GM18870 (cell line): ENCODE measurements around the gene C17orf75.
"Not testable (repeated sequence)": the region's sequence is repeated elsewhere in the genome, so short reads cannot be mapped to it uniquely, and the experiment has no call there.

ENCODE experiments used
- ATAC-seq: cut with Tn5 transposase; IDR thresholded peaks from one replicate; pipeline ENCODE4 v1.9.1; 2021; ENCODE audit warnings: moderate library complexity; ENCODE audit not compliant: unreplicated experiment

The C17orf75 gene, protein sequence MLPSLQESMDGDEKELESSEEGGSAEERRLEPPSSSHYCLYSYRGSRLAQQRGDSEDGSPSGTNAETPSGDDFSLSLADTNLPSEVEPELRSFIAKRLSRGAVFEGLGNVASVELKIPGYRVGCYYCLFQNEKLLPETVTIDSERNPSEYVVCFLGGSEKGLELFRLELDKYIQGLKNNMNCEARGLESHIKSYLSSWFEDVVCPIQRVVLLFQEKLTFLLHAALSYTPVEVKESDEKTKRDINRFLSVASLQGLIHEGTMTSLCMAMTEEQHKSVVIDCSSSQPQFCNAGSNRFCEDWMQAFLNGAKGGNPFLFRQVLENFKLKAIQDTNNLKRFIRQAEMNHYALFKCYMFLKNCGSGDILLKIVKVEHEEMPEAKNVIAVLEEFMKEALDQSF

DNA sequence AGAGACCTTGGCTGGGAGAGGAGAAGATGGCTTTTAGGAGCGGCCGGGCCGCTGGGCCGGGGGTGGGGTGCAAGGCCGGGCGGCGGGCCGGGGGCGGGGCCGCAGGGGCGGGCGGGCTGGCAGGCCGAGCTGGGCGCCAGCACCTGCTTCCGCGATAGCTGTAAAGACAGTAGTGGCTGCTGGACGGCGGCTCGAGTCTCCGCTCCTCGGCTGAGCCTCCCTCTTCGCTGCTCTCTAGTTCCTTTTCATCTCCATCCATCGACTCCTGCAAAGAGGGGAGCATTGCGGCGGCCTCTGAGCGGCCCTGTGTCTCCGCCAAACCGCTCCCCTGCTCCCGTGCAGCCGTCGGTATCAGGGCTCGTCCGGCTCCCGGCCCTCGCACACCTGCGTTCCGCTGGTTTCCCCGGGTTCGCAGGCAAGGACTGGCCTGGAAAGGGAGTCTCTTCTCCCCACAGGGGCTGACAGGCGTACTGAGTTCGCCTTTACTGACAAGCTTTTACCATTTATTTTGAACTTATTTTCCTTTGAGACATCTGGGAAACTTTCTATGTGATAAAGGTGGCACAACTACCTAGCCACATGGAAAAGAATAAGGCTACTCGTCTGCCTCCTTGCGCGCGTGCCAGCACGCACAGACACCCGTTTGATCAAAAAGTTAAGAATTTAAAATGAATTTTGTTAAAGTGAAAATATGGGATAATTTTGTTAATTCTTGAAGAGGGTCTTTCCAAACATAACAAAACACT, at the start of gene C17orf75:
Gene C17orf75, minus strand, starts transcription at position 317 of the 746 bp plus-strand sequence. Its CDS starts 34 bp downstream, at position 283.
- peak; percentile 78 for ATAC-seq

DNA sequence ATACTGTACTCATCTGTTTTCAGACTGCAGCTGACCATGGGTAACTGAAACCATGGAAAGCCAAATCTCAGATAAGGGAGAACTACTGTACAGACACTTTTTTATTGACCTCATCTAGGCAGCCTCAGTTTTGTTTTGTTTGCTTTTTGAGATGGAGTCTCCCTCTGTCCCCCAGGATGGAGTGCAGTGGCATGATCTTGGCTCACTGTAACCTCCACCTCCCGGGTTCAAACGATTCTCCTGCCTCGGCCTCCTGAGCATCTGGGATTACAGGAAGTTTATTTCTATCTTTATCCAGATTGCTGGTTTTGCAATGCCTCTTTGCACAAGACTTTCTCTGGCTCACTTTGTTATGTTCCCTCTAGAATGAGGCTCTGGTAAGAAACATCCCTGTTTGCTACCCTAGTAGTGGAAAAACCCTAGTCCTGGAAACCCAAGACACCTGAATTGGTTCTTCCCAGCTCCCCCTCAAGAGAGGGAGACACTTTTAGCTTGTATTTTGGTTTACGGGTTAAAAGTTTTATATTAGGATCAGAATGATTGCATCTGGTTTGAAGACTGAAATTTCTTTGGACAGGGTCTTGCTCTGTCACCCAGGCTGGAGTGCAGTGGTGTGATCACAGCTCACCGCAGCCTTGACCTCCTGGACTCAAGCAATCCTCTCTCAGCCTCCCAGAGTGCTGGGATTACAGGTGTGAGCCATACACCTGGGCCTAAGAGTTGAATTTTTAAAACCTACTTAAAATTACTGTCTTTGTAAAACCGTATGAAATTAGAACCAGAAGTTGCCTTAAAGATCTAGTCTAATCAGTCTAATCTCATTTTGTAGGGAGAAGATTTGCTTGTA, 46.9 kb upstream of the C17orf75 start:
- ATAC-seq: no peak

DNA sequence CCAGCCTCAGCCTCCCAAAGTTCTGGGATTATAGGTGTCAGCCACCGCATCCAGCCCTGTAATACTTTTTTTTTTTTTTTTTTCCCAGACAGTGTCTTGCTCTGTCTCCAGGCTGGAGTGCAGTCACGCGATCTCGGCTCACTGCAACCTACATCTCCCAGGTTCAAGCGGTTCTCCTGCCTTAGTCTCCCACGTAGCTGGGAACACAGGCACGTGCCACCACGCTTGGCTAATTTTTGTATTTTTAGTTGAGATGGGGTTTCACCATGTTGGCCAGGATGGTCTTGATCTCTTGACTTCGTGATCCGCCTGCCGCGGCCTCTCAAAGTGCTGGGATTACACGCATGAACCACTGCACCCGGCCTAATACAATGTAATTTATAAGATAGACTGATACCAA, 46.2 kb upstream of the C17orf75 start:
- ATAC-seq: not testable (repeated sequence)

DNA sequence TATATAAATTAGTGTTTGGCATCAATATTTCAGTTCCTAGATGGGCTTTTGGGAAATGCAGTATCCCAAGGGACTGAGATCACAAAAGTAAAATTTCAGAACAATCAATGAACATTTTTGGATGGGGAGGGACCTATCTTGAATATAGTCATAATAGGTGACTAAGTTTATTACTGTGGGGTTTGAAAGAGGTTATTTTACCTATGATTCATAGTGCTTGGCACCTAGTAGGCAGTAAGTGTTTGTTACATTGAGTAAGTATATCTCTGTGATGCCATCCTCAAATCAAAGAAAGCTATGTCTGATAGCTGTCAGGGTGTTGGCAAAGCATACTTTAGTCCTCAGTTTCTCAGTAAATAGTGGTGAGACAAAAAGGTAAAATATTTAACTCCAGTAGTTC, 44.9 kb upstream of the C17orf75 start:
- ATAC-seq: no peak

DNA sequence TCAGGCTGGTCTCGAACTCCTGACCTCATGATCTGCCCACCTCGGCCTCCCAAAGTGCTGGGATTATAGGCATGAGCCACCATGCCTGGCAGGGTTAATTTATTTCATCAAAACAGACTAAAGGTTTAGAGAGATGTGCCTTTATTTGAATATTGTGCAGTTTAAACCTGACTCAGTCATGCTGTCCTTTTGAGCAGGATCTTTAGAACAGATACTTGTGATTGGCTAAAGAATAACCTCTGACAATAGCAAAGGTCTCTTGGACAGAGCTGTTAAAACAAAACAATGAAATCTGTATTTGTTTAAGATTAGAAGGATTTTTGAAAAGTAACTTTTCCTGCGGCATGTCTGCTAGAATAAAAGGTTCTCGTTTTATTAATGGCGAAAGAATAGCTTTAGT, 44.0 kb upstream of the C17orf75 start:
- ATAC-seq: no peak

DNA sequence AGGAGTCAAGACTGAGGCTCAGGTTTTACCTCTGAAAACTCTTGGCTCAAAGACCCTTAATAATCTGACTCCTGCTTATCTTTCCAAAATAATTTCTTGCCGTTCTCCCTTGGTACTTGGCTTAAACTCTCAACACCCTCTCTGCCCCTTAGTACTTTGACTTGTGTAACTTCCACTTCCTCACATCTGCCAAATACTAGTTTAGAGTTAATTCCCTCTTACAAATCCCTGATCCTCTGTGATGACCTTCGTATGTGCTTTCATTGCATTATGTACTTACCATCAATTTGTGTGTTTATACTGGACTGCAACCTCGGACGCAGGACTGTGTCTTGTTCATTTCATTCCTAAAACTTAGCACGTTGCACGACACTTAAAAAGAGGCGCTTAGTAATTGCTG, 43.1 kb upstream of the C17orf75 start:
- ATAC-seq: no peak

DNA sequence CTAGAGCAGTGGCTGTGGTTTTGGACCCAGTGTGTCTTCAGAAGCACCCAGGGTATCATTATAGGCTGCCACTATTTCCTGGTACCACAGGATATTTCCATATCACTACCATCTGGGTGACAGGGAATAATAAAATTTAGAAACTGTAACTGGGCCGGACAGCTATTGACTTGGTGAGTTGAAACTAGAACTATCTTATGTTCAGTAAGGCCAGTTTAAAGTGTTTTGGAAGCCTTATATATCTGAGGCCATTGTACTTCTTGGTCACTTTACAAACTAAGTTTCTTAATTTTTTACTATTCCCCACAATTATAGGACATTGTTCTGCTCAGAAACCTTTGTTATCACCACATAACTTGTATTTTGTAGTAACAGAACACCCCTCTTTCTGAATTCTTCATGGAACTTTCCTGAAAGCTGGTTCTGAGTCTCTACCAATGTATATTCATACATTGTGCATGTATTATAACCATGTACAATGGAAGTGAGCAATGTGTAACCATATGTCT, 42.0 kb upstream of the C17orf75 start:
- ATAC-seq: no peak

DNA sequence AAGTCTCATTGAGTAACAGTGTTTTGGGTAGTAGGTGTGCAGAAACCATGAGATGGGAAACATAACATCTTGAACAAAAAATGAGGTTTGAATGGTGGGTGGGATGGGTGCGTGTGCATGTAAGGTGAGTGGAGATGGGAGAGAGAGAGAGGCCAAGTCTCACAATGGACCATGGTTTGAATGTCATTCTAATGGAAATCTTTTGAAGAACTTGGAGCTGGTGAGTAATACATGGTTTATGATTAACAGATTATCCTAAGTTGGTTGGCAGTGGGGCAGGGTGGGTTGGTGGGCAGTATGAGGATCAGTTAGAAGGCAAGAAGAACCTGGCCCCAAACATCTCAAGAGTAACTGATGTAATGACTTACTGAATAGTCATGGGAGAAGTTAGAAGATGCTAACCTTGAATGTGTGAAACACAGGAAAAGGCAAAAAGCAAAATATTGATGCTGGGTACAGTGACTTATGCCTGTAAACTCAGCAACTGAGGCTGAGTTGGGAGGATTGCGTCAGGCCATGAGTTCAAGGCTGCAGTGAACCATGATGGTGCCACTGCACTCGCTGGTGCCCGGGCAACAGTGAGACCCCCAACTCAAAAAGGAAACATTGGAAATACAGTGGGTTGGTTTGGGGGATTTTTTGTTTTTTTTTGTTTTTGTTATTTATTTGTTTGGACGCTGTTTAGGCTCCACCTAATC, 40.7 kb upstream of the C17orf75 start:
- ATAC-seq: no peak

DNA sequence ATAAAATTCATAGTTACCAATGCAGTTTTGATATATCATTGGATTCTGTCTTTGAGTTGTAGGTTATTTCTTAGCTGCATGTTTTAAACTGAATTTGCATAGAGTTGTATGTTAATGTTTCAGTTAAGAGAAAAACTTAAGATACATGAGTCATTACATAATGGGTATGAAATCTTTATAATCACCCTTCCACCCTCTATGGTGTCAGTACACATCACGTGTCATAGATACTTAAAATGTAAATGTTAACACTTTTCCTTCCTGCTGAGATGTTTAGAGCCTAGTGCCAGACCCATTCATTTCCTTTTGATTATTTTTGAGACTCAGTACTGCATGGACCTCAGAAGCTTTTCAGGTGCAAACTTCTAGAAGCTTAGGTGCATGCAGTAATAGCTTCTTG, 28.5 kb upstream of the C17orf75 start:
- ATAC-seq: no peak

DNA sequence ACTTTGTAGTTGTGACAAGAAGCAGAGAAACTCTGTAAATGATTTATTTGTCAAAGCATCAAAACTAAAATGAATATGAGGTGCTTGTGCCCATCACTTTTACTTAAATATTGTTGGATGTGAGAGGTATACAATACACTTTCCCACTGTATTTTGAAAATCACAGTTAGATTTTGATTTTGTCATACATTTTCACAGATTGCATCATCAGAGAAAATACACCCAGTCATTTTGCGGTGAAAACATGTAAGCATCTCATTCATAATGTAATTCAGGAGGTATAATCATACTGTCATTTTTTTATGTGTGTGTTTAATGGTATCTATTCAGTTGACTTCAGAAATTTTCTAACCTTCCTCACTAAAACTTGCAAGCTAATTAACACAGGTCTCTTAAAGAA, 19.3 kb upstream of the C17orf75 start:
- ATAC-seq: no peak

DNA sequence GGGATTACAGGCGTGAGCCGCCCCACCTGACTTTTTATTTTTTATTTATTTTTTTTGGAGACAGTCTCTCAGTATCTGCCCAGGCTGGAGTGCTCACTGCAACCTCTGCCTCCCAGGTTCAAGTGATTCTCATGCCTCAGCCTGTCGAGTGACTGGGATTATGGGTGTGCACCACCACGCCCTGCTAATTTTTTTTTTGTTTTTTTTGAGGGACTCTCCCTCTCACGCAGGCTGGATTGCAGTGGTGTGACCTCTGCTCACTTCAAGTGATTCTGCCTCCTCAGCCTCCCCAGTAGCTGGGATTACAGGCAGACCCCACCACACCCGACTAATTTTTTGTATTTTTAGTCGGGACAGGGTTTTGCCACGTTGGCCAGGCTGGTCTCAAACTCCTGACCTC, 15.6 kb upstream of the C17orf75 start:
- no peak for ATAC-seq

DNA sequence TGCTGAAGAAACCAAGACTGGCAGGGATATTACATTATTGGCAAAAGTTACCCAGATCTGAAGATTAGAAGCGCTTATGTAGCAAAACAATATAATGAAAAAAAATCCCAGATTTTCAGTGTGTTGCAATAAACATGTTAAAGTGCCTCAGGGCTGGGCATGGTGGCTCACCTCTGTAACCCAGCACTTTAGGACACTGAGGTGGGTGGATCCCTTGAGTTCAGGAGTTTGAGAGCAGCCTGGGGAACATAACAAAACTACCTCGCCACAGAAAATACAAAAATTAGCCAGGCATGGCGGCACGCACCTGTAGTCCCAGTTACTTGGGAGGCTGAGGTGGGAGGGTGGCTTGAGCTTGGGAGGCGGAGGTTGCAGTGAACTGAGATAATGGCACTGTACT, 14.8 kb upstream of the C17orf75 start:
- ATAC-seq: no peak

DNA sequence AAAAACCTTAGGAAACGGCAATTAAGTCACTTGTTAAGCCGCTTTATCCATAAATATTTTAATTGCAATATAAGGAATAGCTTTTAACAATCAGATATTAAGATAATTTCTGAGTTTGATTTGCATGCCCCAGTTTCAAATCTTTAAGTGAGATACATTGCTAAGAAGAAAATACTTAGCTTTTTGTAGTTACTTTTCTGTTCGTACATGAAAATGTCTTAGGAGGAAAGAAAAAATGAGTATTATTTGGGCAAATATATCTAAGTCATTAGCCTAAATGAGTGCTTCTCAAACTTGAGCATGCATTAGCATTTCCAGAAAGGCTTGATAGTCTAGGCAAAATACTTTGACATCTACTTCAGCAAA, 14.4 kb upstream of the C17orf75 start:
- ATAC-seq: no peak

DNA sequence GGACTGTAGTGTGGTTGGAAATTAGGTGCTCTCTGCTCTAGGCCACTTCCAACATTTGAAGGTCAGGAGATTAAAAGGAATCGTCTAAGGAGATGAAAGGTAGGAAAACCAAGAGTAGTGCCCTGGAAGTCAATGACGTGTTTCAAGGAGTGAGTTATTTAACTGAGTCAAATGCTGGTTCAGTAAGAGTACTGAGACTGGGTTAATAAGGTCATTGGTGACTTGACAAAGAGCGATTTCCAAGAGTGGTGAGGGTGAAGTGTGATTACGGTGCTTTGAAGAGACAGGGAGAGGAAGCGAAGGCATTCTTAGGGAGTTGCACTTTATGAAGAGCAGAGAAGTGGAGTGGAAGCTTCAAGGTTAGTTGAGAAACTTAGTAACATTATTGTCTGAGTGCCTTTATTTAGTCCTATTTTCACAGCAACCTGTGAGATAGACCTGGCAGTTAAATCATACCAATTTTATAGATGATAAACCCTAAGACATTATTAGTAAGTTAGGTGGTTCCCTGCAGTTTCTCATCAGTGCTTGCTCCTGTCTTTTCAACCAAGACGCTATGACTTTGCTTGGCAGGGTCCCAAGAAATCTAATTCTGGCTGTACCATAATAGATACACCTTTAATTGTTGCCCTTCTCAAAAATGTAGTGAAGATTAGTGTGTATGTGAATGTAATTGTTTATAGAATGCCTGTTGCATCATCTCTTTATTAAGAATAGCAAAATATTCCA, 13.8 kb upstream of the C17orf75 start:
- ATAC-seq: no peak

DNA sequence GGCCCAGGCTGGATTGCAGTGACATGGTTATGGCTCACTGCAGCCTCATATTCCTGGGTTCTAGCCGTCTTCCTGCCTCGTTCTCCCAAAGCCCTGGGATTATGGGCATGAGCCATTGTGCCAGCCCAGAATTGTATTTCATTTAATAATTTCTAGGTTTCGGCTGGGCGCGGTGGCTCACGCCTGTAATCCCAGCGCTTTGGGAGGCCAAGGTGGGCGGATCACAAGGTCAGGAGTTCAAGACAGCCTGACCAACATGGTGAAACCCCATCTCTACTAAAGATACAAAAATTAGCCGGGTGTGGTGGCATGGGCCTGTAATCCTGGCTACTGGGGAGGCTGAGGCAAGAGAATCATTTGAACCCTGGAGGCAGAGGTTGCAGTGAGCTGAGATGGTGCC, 10.8 kb upstream of the C17orf75 start:
- not testable (repeated sequence) for ATAC-seq

DNA sequence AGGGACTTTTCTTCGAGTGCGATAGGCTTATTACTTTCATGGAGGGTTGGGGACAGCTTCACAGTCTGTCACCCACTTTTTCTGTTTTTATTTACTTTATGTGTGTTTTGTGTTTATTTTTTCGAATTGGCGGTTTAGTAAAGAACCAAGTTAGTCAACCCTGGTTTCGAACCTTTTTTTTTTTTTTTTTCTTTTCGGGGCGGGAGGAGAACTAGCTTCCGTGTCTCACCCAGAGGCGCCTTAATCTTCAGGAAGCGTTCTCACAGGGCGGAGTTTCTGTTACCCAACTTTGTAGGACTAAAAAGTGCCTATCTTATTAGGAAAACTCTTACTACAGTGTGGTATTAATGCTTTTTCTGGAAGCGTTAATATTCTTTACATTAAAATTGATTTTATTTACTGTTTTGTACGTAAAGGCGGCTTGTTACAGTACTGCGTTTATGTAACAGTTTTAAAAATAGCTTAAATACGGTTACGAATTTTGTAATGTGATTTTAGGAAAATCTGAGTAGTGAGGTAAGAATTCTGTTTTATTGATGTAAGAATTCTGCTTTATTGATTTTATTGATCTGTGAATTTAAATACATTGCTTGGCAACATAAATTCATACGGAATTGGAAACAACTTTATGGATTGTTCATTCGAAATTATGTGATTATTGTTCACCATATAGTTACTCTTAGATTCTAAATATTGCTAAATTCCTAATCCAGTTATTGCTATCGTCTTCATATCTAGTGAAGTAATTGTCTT, 8.9 kb upstream of the C17orf75 start:
- peak; percentile 9 for ATAC-seq

DNA sequence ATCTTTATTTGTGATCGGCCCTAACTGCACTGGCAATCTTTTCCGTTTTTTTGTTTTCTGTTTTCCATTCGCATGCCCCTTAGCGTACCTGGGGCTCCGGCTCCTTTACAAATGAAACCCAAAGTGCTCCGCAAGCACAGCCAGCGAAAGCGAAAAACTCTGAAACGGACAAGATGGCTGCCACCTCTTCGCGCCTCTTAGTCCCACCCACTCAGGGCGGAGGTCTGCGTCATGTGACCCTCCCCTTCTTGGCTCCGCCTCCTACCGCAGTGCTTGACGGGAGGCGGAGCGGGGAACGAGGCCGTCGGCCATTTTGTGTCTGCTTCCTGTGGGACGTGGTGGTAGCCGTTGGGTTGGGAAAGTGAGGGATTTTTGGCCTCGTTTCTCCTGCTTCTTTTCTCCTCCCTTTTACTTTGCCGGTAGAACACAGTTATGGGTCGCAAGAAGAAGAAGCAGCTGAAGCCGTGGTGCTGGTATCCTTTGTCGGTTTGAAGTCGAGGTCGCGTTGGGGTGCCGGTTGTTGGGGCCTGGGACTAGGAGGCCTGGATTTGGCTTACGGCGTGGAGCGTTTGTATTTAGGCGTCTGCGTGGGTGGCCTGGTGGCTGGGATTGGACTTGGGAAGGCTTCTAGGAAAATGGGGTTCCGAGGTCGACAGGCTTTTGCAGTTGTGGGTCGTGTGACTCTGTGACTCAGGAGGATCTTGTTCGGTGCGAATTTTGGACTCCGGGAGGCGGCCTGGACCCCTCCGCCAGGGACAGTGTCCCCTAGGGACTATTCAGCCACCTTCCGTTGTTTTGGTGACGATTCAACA, 8.1 kb upstream of the C17orf75 start, which contains the start of gene ZNF207:
Gene ZNF207, plus strand, starts transcription at position 304 of the 812 bp plus-strand sequence. Its CDS starts 129 bp downstream, at position 433.
- peak; percentile 86 for ATAC-seq

DNA sequence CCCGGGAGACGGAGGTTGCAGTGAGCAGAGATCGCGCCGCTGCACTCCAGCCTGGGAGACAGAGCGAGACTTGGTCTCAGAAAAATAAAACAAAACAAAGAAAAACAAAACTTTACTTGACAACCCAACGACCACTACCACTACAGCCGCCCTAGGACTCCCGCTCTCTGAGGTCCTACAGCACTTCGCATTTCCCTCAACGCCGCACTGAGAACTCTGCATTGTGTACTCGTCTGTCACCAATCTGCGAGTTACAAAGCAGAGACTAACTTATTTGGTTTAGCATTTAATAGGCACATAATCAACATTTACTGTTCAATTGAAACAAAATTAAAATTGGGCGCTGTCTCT, 7.5 kb upstream of the C17orf75 start:
- no peak for ATAC-seq

DNA sequence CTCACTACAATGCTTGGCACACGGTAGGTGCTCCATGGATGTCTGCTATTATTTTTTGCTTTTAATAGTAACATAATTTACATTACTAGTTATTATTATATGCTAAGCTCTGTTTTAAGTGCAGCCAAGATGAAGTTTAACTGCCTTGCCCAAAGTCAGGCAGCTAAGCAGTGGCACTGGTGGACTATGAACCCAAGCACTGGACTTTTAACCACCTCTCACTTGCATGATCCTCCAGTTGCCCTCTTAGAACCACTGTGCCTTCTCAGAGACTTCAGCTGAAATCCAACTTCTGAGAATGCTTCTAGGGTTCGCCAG, 6.5 kb upstream of the C17orf75 start:
- ATAC-seq: no peak
